Stimulated activated naive CD8-positive, alpha-beta T cell treated with anti-CD3 and anti-CD28 coated beads, Interleukin-15, amount 100 ng/mL, for 72 hours (primary cell): ENCODE results near the gene SLK.
A peak's percentile ranks its signal among the peaks of the same experiment; 100 is the strongest.

ENCODE experiments used
- ATAC-seq: fragments of 150-1000 bp; cut with Tn5 transposase; 2 replicates; pipeline ENCODE4 v1.10.0; 2021; ENCODE audit warnings: mild to moderate bottlenecking, moderate library complexity
- DNase-seq, 2 donors: peaks; one replicate each; pipeline ENCODE4 v3.0.0; 2021 to 2022
- H3K27ac Mint-ChIP-seq, 2 donors: one replicate each; pipeline ENCODE4 v1.8.0; 2022; ENCODE audit warnings: mild to moderate bottlenecking in 2 of 2, mixed read lengths in 2 of 2, moderate library complexity in 2 of 2
- H3K27me3 Mint-ChIP-seq: one replicate; pipeline ENCODE4 v1.8.0; 2022; ENCODE audit warnings: mixed read lengths
- H3K4me1 Mint-ChIP-seq: one replicate; pipeline ENCODE4 v1.8.0; 2022; ENCODE audit warnings: mild to moderate bottlenecking, mixed read lengths
- H3K4me3 Mint-ChIP-seq, 2 donors: one replicate each; pipeline ENCODE4 v1.8.0; 2022; ENCODE audit warnings: mild to moderate bottlenecking in 2 of 2, mixed read lengths in 2 of 2, moderate library complexity in 1 of 2
- H3K9me3 Mint-ChIP-seq, 2 donors: one replicate each; pipeline ENCODE4 v1.8.0; 2022; ENCODE audit warnings: mixed read lengths in 2 of 2

SLK gene

DNA sequence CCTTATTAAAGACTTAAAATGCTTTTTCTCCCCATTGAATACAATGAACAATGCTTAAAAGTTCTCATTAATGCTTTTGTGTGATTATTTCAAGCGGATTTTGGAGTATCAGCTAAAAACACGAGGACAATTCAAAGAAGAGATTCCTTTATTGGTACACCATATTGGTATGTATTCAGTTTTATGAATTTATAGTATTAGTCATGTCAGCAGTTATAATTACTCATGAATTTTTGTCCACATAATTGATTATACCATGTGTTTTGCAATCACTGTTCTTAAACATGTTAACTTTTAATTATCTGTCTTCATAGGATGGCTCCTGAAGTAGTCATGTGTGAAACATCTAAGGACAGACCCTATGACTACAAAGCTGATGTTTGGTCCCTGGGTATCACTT is 31.9 kb downstream of the SLK start:
- no peak overlapping the region for H3K4me3 Mint-ChIP-seq
- H3K27ac Mint-ChIP-seq: no peak overlapping the region
- H3K4me1 Mint-ChIP-seq: peaks cover 17% of the 10 kb centered on the region
- no peak for DNase-seq
- no peak for ATAC-seq
- no peaks in the 10 kb centered on the region for H3K9me3 Mint-ChIP-seq
- no peaks in the 10 kb centered on the region for H3K27me3 Mint-ChIP-seq

DNA sequence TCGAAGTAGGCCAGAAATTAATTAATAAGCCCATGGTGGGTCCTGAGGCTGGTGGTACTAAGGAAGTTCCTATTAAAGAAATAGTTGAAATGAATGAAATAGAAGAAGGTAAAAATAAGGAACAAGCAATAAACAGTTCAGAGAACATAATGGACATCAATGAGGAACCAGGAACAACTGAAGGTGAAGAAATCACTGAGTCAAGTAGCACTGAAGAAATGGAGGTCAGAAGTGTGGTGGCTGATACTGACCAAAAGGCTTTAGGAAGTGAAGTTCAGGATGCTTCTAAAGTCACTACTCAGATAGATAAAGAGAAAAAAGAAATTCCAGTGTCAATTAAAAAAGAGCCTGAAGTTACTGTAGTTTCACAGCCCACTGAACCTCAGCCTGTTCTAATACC is 36.0 kb downstream of the SLK start:
- Mint-ChIP-seq H3K27ac (no peak overlapping the region), H3K9me3 (no peaks in the 10 kb centered on the region), H3K4me1 (no peaks in the 10 kb centered on the region), H3K4me3 (no peak overlapping the region), H3K27me3 (no peaks in the 10 kb centered on the region)
- ATAC-seq (no peak), DNase-seq (no peak)

- no peak for ATAC-seq
- H3K4me1 Mint-ChIP-seq: no peaks in the 10 kb centered on the region
- no peak overlapping the region for H3K4me3 Mint-ChIP-seq
- no peak overlapping the region for H3K27ac Mint-ChIP-seq
- H3K27me3 Mint-ChIP-seq: no peaks in the 10 kb centered on the region
- H3K9me3 Mint-ChIP-seq: no peaks in the 10 kb centered on the region
- DNase-seq: no peak
These were observed 38.4 kb downstream of the SLK start for GRCh38 chr10:104005172-104005863.

GRCh38 chr10:104011904-104012303 is 45.0 kb downstream of the SLK start:
- Mint-ChIP-seq H3K9me3 (no peaks in the 10 kb centered on the region), H3K4me3 (no peak overlapping the region), H3K27ac (no peak overlapping the region), H3K27me3 (no peaks in the 10 kb centered on the region), H3K4me1 (no peaks in the 10 kb centered on the region)
- no peak for DNase-seq
- no peak for ATAC-seq

GRCh38 chr10:104013489-104013888 is 46.5 kb downstream of the SLK start:
- Mint-ChIP-seq H3K4me3 (no peak overlapping the region), H3K27me3 (no peaks in the 10 kb centered on the region), H3K9me3 (no peaks in the 10 kb centered on the region), H3K4me1 (peaks cover 6% of the 10 kb centered on the region), H3K27ac (no peak overlapping the region)
- DNase-seq (no peak), ATAC-seq (no peak)

GRCh38 chr10:104014176-104014575 is 47.2 kb downstream of the SLK start:
- no peak for ATAC-seq
- DNase-seq: no peak
- Mint-ChIP-seq H3K4me1 (peaks cover 6% of the 10 kb centered on the region), H3K4me3 (no peak overlapping the region), H3K9me3 (no peaks in the 10 kb centered on the region), H3K27ac (no peak overlapping the region), H3K27me3 (no peaks in the 10 kb centered on the region)

- no peaks in the 10 kb centered on the region for H3K27me3 Mint-ChIP-seq
- H3K27ac Mint-ChIP-seq: no peak overlapping the region
- peaks cover 6% of the 10 kb centered on the region for H3K4me1 Mint-ChIP-seq
- no peak for ATAC-seq
- H3K9me3 Mint-ChIP-seq: no peaks in the 10 kb centered on the region
- no peak for DNase-seq
- no peak overlapping the region for H3K4me3 Mint-ChIP-seq
These were observed 49.7 kb downstream of the SLK start for GRCh38 chr10:104016661-104017060.

- Mint-ChIP-seq H3K4me1 (peaks cover 6% of the 10 kb centered on the region), H3K27ac (no peak overlapping the region), H3K4me3 (no peak overlapping the region), H3K27me3 (no peaks in the 10 kb centered on the region), H3K9me3 (no peaks in the 10 kb centered on the region)
- ATAC-seq (no peak), DNase-seq (no peak)
These were observed 51.5 kb downstream of the SLK start for GRCh38 chr10:104018471-104018870.

DNA sequence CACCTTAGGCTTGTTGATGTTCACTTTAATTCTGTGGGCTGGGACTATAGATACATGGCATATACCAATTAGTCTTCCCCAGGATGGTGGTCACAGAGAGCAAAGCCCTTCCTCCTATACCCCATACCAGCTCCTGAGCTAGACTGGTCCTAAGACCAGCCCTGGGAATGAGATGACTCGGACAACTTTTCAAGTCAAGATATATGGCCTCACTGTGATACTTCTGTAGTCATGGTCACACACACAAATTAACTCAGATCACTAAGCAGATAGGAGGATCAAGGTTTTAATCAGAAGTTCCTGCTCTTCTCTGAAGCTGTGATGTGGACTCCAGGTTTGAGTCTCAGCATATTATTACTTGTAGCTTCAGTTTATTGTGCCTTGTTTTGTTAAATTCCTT is 53.1 kb downstream of the SLK start:
- peak overlapping the region in 1 of 2 donors; percentile 42 for H3K27ac Mint-ChIP-seq
- no peaks in the 10 kb centered on the region for H3K27me3 Mint-ChIP-seq
- no peak for DNase-seq
- ATAC-seq: no peak
- no peaks in the 10 kb centered on the region for H3K9me3 Mint-ChIP-seq
- H3K4me1 Mint-ChIP-seq: peaks cover 6% of the 10 kb centered on the region
- H3K4me3 Mint-ChIP-seq: no peak overlapping the region

GRCh38 chr10:104021246-104021645 is 54.3 kb downstream of the SLK start:
- Mint-ChIP-seq H3K4me1 (peaks cover 6% of the 10 kb centered on the region), H3K4me3 (no peak overlapping the region), H3K27me3 (no peaks in the 10 kb centered on the region), H3K27ac (no peak overlapping the region), H3K9me3 (no peaks in the 10 kb centered on the region)
- DNase-seq: no peak
- ATAC-seq: no peak

GRCh38 chr10:104022026-104022425 is 55.1 kb downstream of the SLK start:
- H3K4me1 Mint-ChIP-seq: peaks cover 6% of the 10 kb centered on the region
- peak overlapping the region in 1 of 2 donors; percentile 2 for H3K27ac Mint-ChIP-seq
- no peak overlapping the region for H3K4me3 Mint-ChIP-seq
- no peaks in the 10 kb centered on the region for H3K9me3 Mint-ChIP-seq
- DNase-seq (no peak), ATAC-seq (no peak)
- no peaks in the 10 kb centered on the region for H3K27me3 Mint-ChIP-seq

- ATAC-seq (no peak), DNase-seq (no peak)
- no peaks in the 10 kb centered on the region for H3K9me3 Mint-ChIP-seq
- H3K27me3 Mint-ChIP-seq: no peaks in the 10 kb centered on the region
- no peak overlapping the region for H3K4me3 Mint-ChIP-seq
- H3K4me1 Mint-ChIP-seq: no peaks in the 10 kb centered on the region
- no peak overlapping the region for H3K27ac Mint-ChIP-seq
These were observed 58.6 kb downstream of the SLK start for GRCh38 chr10:104025524-104025923.

- H3K27me3 Mint-ChIP-seq: no peaks in the 10 kb centered on the region
- no peak for ATAC-seq
These were observed 59.8 kb downstream of the SLK start for GRCh38 chr10:104026762-104027161.

DNA sequence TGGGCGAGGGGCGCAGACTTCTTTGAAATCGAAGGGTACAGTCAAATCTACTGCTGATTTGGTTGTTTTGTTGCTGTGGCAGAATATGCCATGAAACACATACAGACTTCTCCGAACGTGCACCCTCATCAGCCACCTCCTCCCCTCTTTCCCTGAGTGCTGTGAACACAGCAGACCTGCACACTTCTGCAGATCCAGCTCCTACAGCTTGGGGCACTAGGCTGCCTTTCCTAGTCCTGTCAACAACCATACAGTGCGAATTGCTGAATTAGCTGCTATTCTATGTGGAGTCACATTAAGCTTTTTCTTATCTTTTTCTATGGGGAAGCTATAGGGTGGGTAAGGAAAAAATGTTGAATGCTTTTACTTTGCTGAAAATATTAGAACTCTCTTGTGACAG is 61.2 kb downstream of the SLK start:
- ATAC-seq (peak; percentile 70), DNase-seq (no peak)
- Mint-ChIP-seq H3K27ac (peak overlapping the region in 1 of 2 donors; percentile 5), H3K9me3 (no peaks in the 10 kb centered on the region), H3K27me3 (no peaks in the 10 kb centered on the region), H3K4me1 (no peaks in the 10 kb centered on the region), H3K4me3 (no peak overlapping the region)

More at GRCh38 chr10:104026762-104027161, 59.8 kb downstream of the SLK start:
- H3K9me3 Mint-ChIP-seq: no peaks in the 10 kb centered on the region
- H3K4me1 Mint-ChIP-seq: no peaks in the 10 kb centered on the region
- DNase-seq: no peak
- H3K4me3 Mint-ChIP-seq: no peak overlapping the region
- no peak overlapping the region for H3K27ac Mint-ChIP-seq

GRCh38 chr10:104028823-104029520 is 62.0 kb downstream of the SLK start:
- ATAC-seq (no peak), DNase-seq (no peak)
- Mint-ChIP-seq H3K4me1 (no peaks in the 10 kb centered on the region), H3K9me3 (no peaks in the 10 kb centered on the region), H3K27ac (no peak overlapping the region), H3K4me3 (no peak overlapping the region), H3K27me3 (no peaks in the 10 kb centered on the region)

GRCh38 chr10:104029521-104029860 is 62.6 kb downstream of the SLK start:
- Mint-ChIP-seq H3K9me3 (no peaks in the 10 kb centered on the region), H3K27me3 (no peaks in the 10 kb centered on the region), H3K4me3 (no peak overlapping the region), H3K4me1 (no peaks in the 10 kb centered on the region), H3K27ac (no peak overlapping the region)
- DNase-seq (no peak), ATAC-seq (no peak)

DNA sequence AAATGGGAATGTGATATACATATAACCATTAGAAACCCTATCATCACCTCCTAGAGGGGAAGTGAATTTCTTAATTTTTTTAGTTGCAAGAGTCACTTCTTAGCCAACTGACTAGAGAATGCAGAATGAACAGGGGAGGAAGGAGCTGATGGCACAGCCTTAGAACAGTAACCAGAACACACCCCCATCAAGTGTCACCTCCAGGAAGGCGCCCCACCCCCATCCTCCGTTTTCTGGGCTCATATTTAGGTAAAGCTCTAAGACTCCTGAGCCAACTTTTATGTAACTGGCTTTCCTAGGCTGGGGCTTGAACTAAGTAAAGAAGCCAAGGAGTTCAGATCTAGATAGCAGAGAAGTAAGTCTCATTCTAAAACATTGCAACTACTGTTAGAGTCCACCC is 64.7 kb downstream of the SLK start:
- no peaks in the 10 kb centered on the region for H3K27me3 Mint-ChIP-seq
- ATAC-seq (no peak), DNase-seq (no peak)
- no peaks in the 10 kb centered on the region for H3K4me1 Mint-ChIP-seq
- no peaks in the 10 kb centered on the region for H3K9me3 Mint-ChIP-seq
- H3K27ac Mint-ChIP-seq: no peak overlapping the region
- H3K4me3 Mint-ChIP-seq: no peak overlapping the region
